Daoy (cell line): ENCODE results near the gene CCS. TPM values are rescaled to one million over a fixed set of nuclear protein-coding genes. Genes with fewer than 3 reads are reported as not detected.
A peak's percentile ranks its signal among the peaks of the same experiment; 100 is the strongest.
"Not testable (repeated sequence)": the region's sequence is repeated elsewhere in the genome, so short reads cannot be mapped to it uniquely, and the experiment has no call there.

Experiments used
- DNase-seq: peaks from one replicate; pipeline ENCODE4 v3.0.0-alpha.2; 2015; ENCODE audit warnings: low read depth
- total RNA-seq: library from RNA; depleted of rRNA; stranded (reverse); fragments of >200 nt; shearing (Covaris generic); gene quantifications from 2 replicates; pipeline ENCODE4 v1.2.3, GENCODE V29; 2014; rRNA removed

The CCS gene, protein sequence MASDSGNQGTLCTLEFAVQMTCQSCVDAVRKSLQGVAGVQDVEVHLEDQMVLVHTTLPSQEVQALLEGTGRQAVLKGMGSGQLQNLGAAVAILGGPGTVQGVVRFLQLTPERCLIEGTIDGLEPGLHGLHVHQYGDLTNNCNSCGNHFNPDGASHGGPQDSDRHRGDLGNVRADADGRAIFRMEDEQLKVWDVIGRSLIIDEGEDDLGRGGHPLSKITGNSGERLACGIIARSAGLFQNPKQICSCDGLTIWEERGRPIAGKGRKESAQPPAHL
- total RNA-seq, result 15.0 and 18.1 TPM in 2 replicates

DNA sequence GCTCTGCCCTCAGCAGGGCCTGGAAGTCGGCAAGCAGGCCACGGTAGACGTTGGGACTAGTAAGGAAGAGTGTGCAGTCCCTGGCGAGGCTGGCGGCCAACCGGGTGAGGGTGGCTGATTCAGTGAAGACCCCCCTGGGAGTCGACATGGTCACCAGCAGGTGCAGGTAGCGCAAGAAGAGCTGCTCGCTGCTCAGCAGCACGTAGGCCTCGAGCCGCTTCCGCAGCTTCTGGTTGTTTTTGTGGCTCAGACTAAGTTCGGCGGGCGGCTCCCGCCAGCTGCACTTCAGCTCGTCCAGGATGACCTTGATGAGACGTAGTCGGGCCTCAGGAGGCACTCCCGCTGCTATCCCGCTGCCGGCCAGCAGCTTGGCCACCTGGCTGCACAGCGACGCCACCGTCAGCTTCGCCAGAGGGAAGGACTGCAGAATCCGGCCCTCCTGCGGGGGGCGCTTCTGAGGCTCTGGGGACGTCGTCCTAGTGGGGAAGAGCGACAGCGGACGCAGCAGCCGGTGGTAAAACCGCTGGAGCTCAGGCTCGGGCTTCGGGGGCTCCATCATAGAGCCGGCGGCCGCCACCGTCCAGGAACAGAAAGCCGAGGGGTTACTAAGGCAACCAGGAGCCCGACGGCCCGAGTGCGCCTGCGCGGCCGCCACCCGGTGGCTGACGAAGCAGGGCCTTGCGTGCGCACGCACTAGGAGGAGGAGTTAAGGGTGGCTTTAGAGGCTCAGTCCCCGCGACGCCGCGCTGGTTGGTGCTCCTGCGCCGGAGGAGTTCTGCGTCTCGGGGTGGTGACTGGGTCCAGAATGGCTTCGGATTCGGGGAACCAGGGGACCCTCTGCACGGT lies at the start of gene CCS, which contains the start of gene CCDC87:
CCS (plus strand) TSS at position 729 of the 846 bp plus-strand sequence; CDS start at position 806, 77 bp downstream.
CCDC87 (minus strand) TSS at position 607 of the 846 bp plus-strand sequence; CDS start at position 559, 48 bp downstream.
- DNase-seq, result peak; percentile 97

DNA sequence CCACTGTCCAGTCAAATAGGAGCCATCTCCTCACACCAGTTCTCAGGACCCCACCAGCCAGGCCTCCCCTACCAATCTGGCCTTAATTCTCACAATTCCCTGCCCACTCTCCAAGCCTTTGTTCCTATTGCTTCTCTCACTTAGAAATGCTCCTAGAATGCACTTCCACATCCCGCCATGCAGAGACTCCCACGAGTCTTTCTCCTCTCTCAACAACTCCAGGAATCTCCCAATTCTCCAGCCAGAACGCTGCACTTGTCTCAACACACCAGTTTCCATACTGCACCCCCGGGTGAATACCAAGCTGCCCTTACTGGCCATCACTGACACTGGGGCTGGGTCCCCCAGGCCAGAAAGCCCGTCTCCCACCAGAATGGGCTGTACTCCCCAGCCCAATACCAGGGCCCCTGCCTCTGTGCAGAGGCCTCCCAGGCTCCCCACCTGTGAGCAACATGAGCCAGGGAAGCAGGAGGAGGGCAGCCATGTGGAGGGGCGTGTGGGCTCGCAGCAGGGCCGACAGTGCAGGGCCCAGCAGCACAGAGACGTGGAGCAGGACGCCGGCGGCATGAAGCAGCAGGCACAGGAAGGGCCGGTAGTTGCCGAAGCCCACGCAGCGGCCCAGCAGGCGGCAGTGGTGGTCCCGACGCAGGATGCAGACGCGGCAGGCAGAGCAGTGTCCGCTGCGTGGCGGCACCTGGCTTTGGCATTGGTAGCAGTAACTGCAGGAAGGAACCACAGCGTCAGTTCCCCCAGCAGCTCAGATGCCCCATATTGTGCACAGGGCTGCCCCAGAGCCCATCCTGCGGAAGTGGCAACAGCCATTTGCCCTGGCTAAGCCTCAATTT lies 49.5 kb upstream of the CCS start:
- no peak for DNase-seq

DNA sequence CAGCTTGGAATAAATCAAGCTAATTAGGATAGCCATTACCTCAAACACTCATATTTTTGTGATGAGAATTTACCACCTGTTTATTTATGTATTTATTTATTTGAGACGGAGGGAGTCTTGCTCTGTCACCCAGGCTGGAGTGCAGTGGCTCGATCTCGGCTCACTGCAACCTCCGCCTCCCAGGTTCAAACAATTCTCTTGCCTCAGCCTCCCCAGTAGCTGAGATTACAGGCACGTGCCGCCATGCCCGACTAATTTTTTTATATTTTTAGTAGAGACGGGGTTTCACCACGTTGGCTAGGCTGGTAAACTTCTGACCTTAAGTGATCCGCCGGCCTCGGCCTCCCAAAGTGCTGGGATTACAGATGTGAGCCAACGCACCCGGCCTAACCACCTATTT lies 48.0 kb upstream of the CCS start:
- not testable (repeated sequence) for DNase-seq

GRCh38 chr11:66545701-66546367 lies 47.2 kb upstream of the CCS start, which contains the start of gene ZDHHC24:
ZDHHC24 (minus strand) TSS chr11:66546048; CDS start chr11:66546003, 45 bp downstream.
- DNase-seq, result peak; percentile 98

DNA sequence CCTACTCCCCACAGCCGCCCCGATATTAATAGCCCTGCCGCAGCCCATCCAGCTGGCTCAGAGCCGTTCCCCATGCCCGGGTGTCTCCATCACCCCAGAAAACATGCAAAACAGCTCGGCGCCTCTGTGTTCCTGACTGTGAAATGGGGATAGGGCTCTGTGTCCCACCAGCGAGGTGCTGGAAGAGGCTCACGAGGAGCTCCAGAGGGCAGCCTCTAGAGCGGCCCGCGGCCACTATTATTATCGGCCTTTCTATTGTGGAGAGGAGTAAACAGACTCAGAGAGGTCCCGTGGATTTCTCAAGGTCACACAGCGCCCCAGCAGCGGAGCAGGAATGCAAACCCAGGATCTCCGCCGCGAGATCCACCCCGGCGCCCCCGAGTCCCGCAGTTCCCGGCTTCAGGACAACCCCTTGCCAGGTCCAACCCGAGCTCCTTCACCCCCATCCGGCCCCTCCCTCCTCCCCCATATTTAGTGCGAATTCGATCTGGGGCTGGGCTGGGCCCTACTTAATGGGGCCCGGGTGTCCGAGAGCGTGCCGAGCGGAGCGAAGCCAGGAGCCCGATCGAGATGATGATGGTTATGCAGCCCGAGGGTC lies 46.5 kb upstream of the CCS start, which contains the start of gene ACTN3:
ACTN3 (plus strand) TSS at position 536 of the 598 bp plus-strand sequence; CDS start at position 571, 35 bp downstream.
- peak; percentile 28 for DNase-seq

DNA sequence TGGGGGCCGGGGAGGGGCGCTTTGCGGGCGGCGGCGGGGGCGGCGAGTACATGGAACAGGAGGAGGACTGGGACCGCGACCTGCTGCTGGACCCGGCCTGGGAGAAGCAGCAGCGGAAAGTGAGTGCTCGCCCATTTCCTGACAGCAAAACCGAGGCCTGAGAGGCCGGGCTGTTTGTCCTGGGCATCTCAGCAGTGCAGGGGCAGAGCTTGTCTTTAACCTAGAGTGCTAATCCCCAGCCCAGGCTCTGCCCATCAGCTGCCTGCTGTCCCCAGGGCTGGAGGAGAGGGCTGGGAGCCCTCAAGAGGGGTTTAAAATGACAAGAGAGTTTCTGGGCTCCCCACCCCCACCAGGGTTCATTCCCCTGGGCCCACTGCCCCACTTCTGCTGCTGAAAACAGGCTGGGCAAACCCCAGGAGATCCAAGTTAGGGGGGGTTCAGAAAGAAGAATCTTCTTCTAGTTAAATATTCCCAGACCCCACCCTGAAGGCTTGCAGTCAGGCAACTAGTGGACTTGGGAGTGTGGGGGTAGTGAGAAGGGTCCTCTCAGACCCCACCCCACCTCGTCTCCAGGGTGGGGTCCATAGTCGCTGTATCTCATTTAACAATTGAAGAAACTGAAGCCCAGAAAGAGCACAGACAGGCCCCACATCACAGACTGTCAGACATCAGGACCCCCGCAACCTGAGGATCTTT lies 45.9 kb upstream of the CCS start:
- no peak for DNase-seq

- no peak for DNase-seq
Observed at GRCh38 chr11:66547662-66548009, 45.3 kb upstream of the CCS start.

- DNase-seq, result no peak
Observed at GRCh38 chr11:66548041-66548440, 44.9 kb upstream of the CCS start.

GRCh38 chr11:66548774-66549630 lies 44.0 kb upstream of the CCS start:
- DNase-seq, result no peak

GRCh38 chr11:66549696-66550095 lies 43.3 kb upstream of the CCS start:
- no peak for DNase-seq

GRCh38 chr11:66550887-66551286 lies 42.1 kb upstream of the CCS start:
- no peak for DNase-seq

- DNase-seq, result no peak
Observed at GRCh38 chr11:66554602-66555001, 38.4 kb upstream of the CCS start.

- DNase-seq, result no peak
Observed at GRCh38 chr11:66555416-66555815, 37.6 kb upstream of the CCS start.

DNA sequence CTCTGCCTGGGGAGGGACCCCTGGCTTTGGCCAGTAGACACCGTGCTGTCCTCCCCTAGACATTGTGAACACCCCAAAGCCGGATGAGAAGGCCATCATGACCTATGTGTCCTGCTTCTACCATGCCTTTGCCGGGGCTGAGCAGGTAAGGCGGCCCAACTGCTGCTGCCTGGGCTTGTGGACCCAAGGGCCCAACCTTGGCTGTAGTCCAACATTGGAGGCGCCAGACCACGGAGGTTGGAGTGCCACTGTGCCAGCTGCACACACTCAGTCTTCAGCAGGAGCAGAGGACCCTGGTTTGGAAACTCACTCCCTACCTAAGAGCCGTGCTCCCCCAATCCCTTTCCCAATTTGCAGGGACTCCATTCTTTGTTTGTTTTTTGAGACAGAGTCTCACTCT lies 36.9 kb upstream of the CCS start:
- no peak for DNase-seq

- no peak for DNase-seq
Observed at GRCh38 chr11:66557733-66558326, 35.2 kb upstream of the CCS start.

DNA sequence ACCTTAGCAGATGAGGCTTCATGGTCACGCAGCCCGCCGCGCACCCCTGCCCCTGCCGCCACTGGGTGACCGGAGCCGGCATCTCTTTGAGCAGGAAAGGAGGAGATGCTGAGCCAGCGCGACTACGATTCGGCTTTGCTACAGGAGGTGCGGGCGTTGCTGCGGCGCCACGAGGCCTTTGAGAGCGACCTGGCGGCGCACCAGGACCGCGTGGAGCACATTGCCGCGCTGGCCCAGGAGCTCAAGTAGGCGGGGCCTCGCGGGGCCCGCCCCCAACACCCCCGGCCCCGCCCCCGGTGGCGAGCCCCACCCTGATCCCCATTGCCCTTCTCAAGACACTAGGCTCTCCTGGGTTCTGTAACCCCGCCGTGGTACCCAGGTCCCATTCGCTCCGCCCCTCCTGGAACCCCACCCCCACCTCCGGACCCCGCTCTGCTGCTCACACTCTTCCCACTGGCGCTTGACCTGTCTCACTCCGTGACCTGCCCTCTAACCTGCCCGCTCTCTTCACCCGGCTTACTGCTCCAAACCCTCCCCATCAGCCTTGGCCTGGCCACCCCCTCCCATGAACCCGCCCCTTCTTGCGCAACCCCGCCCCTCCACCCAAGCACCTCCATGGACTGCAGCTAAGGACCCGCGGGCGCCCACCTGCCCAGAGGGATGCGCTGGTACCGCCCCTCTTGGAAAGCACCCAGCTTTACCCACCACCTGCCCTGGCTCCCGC lies 33.7 kb upstream of the CCS start:
- peak; percentile 33 for DNase-seq

DNA sequence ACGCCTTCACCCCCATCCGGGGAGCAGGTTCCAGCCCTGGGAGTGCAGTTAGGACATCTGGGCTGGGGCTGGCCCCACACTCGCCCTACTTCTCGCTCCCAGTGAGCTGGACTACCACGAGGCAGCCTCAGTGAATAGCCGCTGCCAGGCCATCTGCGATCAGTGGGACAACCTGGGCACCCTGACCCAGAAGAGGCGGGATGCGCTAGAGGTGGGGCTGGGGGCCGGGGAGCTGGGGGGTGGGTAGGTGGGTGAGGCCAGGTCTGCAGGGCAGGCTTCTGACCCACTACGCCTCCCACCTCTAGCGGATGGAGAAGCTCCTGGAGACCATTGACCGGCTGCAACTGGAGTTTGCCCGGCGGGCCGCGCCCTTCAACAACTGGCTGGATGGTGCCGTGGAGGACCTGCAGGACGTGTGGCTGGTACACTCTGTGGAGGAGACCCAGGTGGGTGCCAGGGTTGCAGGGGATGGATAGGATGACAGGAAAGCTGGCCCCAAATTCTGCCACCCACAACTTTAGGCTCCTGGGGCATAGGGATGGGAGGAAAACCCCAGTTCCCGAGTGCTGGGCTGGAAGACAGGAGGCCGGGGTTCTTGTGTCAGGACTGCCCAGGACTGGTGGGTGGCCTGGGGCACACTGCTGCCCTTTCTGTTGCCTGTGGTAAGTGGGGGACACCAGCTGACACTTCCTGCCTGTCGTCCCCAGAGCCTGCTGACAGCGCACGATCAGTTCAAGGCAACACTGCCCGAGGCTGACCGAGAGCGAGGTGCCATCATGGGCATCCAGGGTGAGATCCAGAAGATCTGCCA lies 32.9 kb upstream of the CCS start:
- DNase-seq, result no peak
